Brain pericyte (primary cell): Measurements from ENCODE around the gene KATNB1.
"Not testable (repeated sequence)": the region's sequence is repeated elsewhere in the genome, so short reads cannot be mapped to it uniquely, and the experiment has no call there.

ENCODE experiments used
- DNase-seq: peaks from one replicate; pipeline ENCODE4 v3.0.0-alpha.2; 2012; ENCODE audit warnings: low read depth, low spot score

The KATNB1 gene

GRCh38 chr16:57725976-57726375 is 9.6 kb upstream of the KATNB1 start:
- DNase-seq = no peak

GRCh38 chr16:57726433-57726947 is 9.1 kb upstream of the KATNB1 start:
- no peak for DNase-seq

- DNase-seq = no peak
These were observed 8.0 kb upstream of the KATNB1 start for GRCh38 chr16:57727610-57728009.

GRCh38 chr16:57728336-57729181 is 7.0 kb upstream of the KATNB1 start:
- DNase-seq = no peak

- DNase-seq = no peak
These were observed 6.4 kb upstream of the KATNB1 start for GRCh38 chr16:57729182-57729484.

- DNase-seq = not testable (repeated sequence)
These were observed 5.7 kb upstream of the KATNB1 start for GRCh38 chr16:57729852-57730251.

GRCh38 chr16:57730771-57731730 is 4.5 kb upstream of the KATNB1 start:
- no peak for DNase-seq

GRCh38 chr16:57732037-57732436 is 3.5 kb upstream of the KATNB1 start:
- no peak for DNase-seq

- no peak for DNase-seq
These were observed 2.9 kb upstream of the KATNB1 start for GRCh38 chr16:57732714-57733113.

GRCh38 chr16:57734308-57734924 is 1.2 kb upstream of the KATNB1 start:
- no peak for DNase-seq

GRCh38 chr16:57734925-57735754 is 430 bp upstream of the KATNB1 start:
- peak; percentile 100 for DNase-seq

- DNase-seq = peak; percentile 29
These were observed 1.1 kb downstream of the KATNB1 start for GRCh38 chr16:57736419-57737351.

GRCh38 chr16:57738844-57739243 is 3.3 kb downstream of the KATNB1 start:
- DNase-seq = no peak

GRCh38 chr16:57739756-57740422 is 4.3 kb downstream of the KATNB1 start:
- DNase-seq = no peak

GRCh38 chr16:57740423-57741071 is 5.0 kb downstream of the KATNB1 start:
- no peak for DNase-seq

- DNase-seq = no peak
These were observed 6.2 kb downstream of the KATNB1 start for GRCh38 chr16:57741660-57742191.

GRCh38 chr16:57742543-57742942 is 7.0 kb downstream of the KATNB1 start:
- no peak for DNase-seq

- no peak for DNase-seq
These were observed 7.9 kb downstream of the KATNB1 start for GRCh38 chr16:57743458-57743857.
